ENCODE measurements around the gene CFAP58. TPM values are rescaled to one million over a fixed set of nuclear protein-coding genes. Genes with fewer than 3 reads are reported as not detected.

Gene CFAP58
- total RNA-seq, 1 donor from 2014 or later = 0.12 TPM

- DNase-seq (ENCODE audit: low spot score) = no peak
Observed at GRCh38 chr10:104322416-104322782, 31.2 kb upstream of the CFAP58 start.

GRCh38 chr10:104323085-104323484 is 30.5 kb upstream of the CFAP58 start:
- DNase-seq (ENCODE audit: low spot score) = no peak

GRCh38 chr10:104323760-104324201 is 29.9 kb upstream of the CFAP58 start:
- DNase-seq (ENCODE audit: low spot score) = no peak

GRCh38 chr10:104324221-104324686 is 29.4 kb upstream of the CFAP58 start:
- no peak for DNase-seq (ENCODE audit: low spot score)

- no peak for DNase-seq (ENCODE audit: low spot score)
Observed at GRCh38 chr10:104324931-104325330, 28.7 kb upstream of the CFAP58 start.

GRCh38 chr10:104325436-104326435 is 27.9 kb upstream of the CFAP58 start:
- no peak for DNase-seq (ENCODE audit: low spot score)

GRCh38 chr10:104326991-104327610 is 26.5 kb upstream of the CFAP58 start:
- no peak for DNase-seq (ENCODE audit: low spot score)

- no peak for DNase-seq (ENCODE audit: low spot score)
Observed at GRCh38 chr10:104327745-104328645, 25.6 kb upstream of the CFAP58 start.

GRCh38 chr10:104328646-104328895 is 25.1 kb upstream of the CFAP58 start:
- no peak for DNase-seq (ENCODE audit: low spot score)

- DNase-seq (ENCODE audit: low spot score) = no peak
Observed at GRCh38 chr10:104328896-104329710, 24.5 kb upstream of the CFAP58 start.

GRCh38 chr10:104329735-104330134 is 23.9 kb upstream of the CFAP58 start:
- DNase-seq (ENCODE audit: low spot score) = no peak

GRCh38 chr10:104330168-104331110 is 23.2 kb upstream of the CFAP58 start:
- DNase-seq (ENCODE audit: low spot score) = peak; percentile 67

- no peak for DNase-seq (ENCODE audit: low spot score)
Observed at GRCh38 chr10:104331208-104331838, 22.3 kb upstream of the CFAP58 start.

GRCh38 chr10:104332243-104333031 is 21.2 kb upstream of the CFAP58 start:
- DNase-seq (ENCODE audit: low spot score) = no peak

GRCh38 chr10:104333032-104333727 is 20.5 kb upstream of the CFAP58 start:
- DNase-seq (ENCODE audit: low spot score) = no peak

GRCh38 chr10:104333728-104334373 is 19.8 kb upstream of the CFAP58 start:
- no peak for DNase-seq (ENCODE audit: low spot score)

GRCh38 chr10:104334561-104334960 is 19.1 kb upstream of the CFAP58 start:
- no peak for DNase-seq (ENCODE audit: low spot score)
